ENCODE results near the gene TMEM53. TPM values are rescaled to one million over a fixed set of nuclear protein-coding genes. Genes with fewer than 3 reads are reported as not detected.

Gene TMEM53
- total RNA-seq, 1 experiment from 2014 or later, result 6.2 TPM

DNA sequence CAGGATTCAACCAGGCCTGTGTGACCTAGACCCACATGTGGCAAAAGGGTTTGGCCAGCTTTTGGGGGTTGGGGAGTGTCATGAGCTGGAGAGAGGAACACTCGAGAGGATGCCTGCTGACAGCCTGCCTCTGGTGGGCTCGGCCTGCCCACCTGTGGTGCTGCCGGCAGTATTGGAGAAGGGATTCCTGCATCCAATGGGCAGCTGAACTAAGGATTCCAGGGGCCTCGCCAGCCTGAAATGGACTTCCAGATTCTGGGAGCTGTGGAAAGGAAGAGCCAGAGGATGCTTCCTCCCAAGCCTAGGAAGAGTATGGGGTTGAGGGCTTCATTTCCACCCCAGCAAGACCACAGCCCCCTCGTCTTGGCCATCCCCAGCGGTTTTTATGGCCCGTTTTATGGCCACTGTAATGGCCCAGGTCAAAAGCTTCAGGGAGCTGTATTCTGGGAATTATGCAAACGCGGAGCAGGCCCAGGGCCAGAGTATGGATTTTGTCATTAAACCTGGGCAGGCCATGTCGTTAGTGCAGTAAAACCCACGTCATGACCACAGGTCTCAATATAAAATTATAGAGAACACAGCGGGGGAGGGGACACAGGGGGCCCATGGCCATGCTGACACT is 63.6 kb downstream of the TMEM53 start:
- Histone ChIP-seq H2BK15ac (ENCODE audit: low read depth, low read length) (no peak overlapping the region), H3K9ac (ENCODE audit: extremely low read depth, insufficient read length, low read length) (no peak overlapping the region), H2AFZ (ENCODE audit: low read length) (no peak overlapping the region), H2BK20ac (ENCODE audit: low read depth, low read length, poor library complexity, severe bottlenecking) (no peak overlapping the region), H2BK5ac (ENCODE audit: insufficient read length, low read length) (no peak overlapping the region), H4K5ac (ENCODE audit: insufficient read length, low read depth, low read length) (no peak overlapping the region), H3K4me2 (ENCODE audit: insufficient read depth, insufficient read length, low read length) (no peak overlapping the region), H3K23ac (ENCODE audit: insufficient read length, low read depth, low read length) (no peak overlapping the region), H4K20me1 (ENCODE audit: control insufficient read depth, insufficient read depth, insufficient read length) (no peaks in the 10 kb centered on the region), H3T11ph (ENCODE audit: low read length) (no peak overlapping the region), H3K4me1 (ENCODE audit: insufficient read depth, low read length) (peaks cover 2% of the 10 kb centered on the region; the same call in 1 of the 2 replicates), H3K14ac (ENCODE audit: insufficient read depth, low read length) (no peak overlapping the region), H2AK5ac (ENCODE audit: insufficient read length, low read length) (no peak overlapping the region), H3K23me2 (ENCODE audit: insufficient read length, low read depth, low read length, poor library complexity, severe bottlenecking) (no peaks in the 10 kb centered on the region), H3K79me2 (ENCODE audit: insufficient read depth, low read length) (no peaks in the 10 kb centered on the region), H4K91ac (ENCODE audit: insufficient read length, low read depth, low read length) (no peak overlapping the region), H3K4ac (ENCODE audit: low read depth, low read length) (no peak overlapping the region), H3K79me1 (ENCODE audit: insufficient read depth, low read depth, low read length, poor library complexity, severe bottlenecking) (no peaks in the 10 kb centered on the region), H2BK120ac (ENCODE audit: low read depth, low read length, poor library complexity, severe bottlenecking) (no peak overlapping the region), H3K18ac (ENCODE audit: insufficient read length, low read depth, low read length) (no peak overlapping the region), H3K9me3 (ENCODE audit: control insufficient read depth, low read depth, low read length) (no peaks in the 10 kb centered on the region), H3K56ac (ENCODE audit: insufficient read length, low read depth, low read length) (no peak overlapping the region), H3K27ac (ENCODE audit: insufficient read length, low read depth, low read length) (no peak overlapping the region), H3K27me3 (ENCODE audit: insufficient read depth, low read length) (no peaks in the 10 kb centered on the region; the same call in 1 of the 2 replicates), H4K8ac (replicated peaks; ENCODE audit: insufficient read length, low read depth, low read length) (no peak overlapping the region), H2BK12ac (ENCODE audit: insufficient read length, low read depth, low read length) (no peak overlapping the region)
- no CpG with 5 or more reads among the region's 12 CpGs for WGBS (ENCODE audit: extremely low coverage, insufficient read length, low lambda C conversion rate)
- peaks cover 0 to 3% of the 10 kb centered on the region in 2 experiments; a peak in 1 of 5 replicates for H3K9me3 Mint-ChIP-seq
- no peak for DNase-seq
- peaks cover 0 to 4% (median 0%) of the 10 kb centered on the region in 3 experiments; a peak in 3 of 7 replicates for H3K36me3 Mint-ChIP-seq (ENCODE audit: insufficient read depth in 1 of 3, low read depth in 3 of 3)
- H3K4me3 Mint-ChIP-seq, result no peak overlapping the region
- H3K4me1 Mint-ChIP-seq, result peaks cover 10 to 19% of the 10 kb centered on the region in 2 experiments; a peak in 3 of 4 replicates
- peaks cover 24% of the 10 kb centered on the region for H3K27me3 Mint-ChIP-seq (ENCODE audit: low read depth)
- no peak overlapping the region for H3K27ac Mint-ChIP-seq
- TF ChIP-seq, protein P1, sequence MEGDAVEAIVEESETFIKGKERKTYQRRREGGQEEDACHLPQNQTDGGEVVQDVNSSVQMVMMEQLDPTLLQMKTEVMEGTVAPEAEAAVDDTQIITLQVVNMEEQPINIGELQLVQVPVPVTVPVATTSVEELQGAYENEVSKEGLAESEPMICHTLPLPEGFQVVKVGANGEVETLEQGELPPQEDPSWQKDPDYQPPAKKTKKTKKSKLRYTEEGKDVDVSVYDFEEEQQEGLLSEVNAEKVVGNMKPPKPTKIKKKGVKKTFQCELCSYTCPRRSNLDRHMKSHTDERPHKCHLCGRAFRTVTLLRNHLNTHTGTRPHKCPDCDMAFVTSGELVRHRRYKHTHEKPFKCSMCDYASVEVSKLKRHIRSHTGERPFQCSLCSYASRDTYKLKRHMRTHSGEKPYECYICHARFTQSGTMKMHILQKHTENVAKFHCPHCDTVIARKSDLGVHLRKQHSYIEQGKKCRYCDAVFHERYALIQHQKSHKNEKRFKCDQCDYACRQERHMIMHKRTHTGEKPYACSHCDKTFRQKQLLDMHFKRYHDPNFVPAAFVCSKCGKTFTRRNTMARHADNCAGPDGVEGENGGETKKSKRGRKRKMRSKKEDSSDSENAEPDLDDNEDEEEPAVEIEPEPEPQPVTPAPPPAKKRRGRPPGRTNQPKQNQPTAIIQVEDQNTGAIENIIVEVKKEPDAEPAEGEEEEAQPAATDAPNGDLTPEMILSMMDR (conservative IDR thresholded peaks at IDR 0.05), result no peak
